Activated T-helper 1 cell treated with Interleukin-2 at 50 U/mL for 16 hours (primary cell): ENCODE data around the gene DTX1.

ENCODE experiments used
- DNase-seq: peaks from one replicate; pipeline ENCODE4 v3.0.0-alpha.2; 2020; ENCODE audit warnings: low read depth

DTX1 gene

GRCh38 chr12:113094738-113095137, 38.2 kb downstream of the DTX1 start:
- DNase-seq: no peak

GRCh38 chr12:113095405-113095804, 38.9 kb downstream of the DTX1 start:
- DNase-seq: no peak

- DNase-seq: no peak
These were observed 40.3 kb downstream of the DTX1 start for GRCh38 chr12:113096675-113097461.

- no peak for DNase-seq
These were observed 41.3 kb downstream of the DTX1 start for GRCh38 chr12:113097716-113098440.

- DNase-seq: peak; percentile 43
These were observed 42.0 kb downstream of the DTX1 start for GRCh38 chr12:113098441-113099028.

- no peak for DNase-seq
These were observed 42.8 kb downstream of the DTX1 start for GRCh38 chr12:113099364-113099763.

- DNase-seq: no peak
These were observed 43.2 kb downstream of the DTX1 start for GRCh38 chr12:113099764-113100163.

GRCh38 chr12:113101751-113102150, 45.2 kb downstream of the DTX1 start:
- no peak for DNase-seq

- DNase-seq: no peak
These were observed 46.3 kb downstream of the DTX1 start for GRCh38 chr12:113102811-113103210.

GRCh38 chr12:113103756-113104450, 47.4 kb downstream of the DTX1 start:
- peak; percentile 57 for DNase-seq

- no peak for DNase-seq
These were observed 48.5 kb downstream of the DTX1 start for GRCh38 chr12:113104953-113105510.

- DNase-seq: no peak
These were observed 49.2 kb downstream of the DTX1 start for GRCh38 chr12:113105606-113106271.

GRCh38 chr12:113106361-113106760, 49.8 kb downstream of the DTX1 start:
- DNase-seq: no peak

GRCh38 chr12:113108308-113108707, 51.8 kb downstream of the DTX1 start:
- DNase-seq: no peak

GRCh38 chr12:113109360-113109759, 52.8 kb downstream of the DTX1 start:
- DNase-seq: no peak

- DNase-seq: no peak
These were observed 53.5 kb downstream of the DTX1 start for GRCh38 chr12:113109872-113110599.

- no peak for DNase-seq
These were observed 54.7 kb downstream of the DTX1 start for GRCh38 chr12:113111247-113111646.

- no peak for DNase-seq
These were observed 55.7 kb downstream of the DTX1 start for GRCh38 chr12:113112043-113112899.

- DNase-seq: no peak
These were observed 56.9 kb downstream of the DTX1 start for GRCh38 chr12:113113397-113113796.
